DMS53 treated with DMSO at 0.1 percent for 48 hours (cell line): ENCODE results near the gene PEG3.

Experiments used
- DNase-seq: peaks from one replicate; lab custom pipeline; 2025; ENCODE audit not compliant: unreplicated experiment; lab: John Stamatoyannopoulos, UW

Gene PEG3

GRCh38 chr19:56839652-56840450 is 675 bp downstream of the PEG3 start:
- DNase-seq, result no peak

DNA sequence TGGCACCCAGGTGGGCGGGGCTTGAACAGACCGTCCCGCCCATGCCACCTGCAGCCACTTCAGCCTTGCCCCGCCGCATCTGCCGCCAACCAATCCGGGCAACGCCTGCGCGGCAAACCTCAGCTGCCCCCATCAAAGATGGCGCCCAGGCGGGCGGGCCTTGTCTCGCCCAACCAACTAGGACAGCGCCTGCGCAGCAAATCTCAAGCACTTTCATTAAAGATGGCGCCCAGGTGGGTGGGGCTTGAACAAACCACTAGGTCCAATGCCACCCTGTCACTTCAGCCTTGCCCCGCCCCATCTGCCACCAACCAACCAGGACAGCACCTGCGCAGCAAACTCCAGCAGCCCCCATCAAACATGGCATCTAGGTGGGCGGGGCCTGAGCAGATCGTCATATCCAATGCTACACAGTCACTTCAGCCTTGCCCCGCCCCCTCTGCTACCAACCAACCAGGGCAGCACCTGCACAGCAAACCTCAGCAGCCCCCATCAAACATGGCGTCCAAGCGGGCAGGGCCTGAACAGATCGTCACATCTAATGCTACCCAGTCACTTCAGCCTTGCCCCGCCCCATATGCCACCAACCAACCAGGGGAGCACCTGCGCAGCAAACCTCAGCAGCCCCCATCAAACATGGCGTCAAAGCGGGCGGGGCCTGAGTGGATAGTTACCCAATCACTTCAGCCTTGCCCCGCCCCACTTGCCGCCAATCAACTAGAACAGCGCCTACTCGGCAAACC is 1.4 kb downstream of the PEG3 start:
- DNase-seq, result no peak

DNA sequence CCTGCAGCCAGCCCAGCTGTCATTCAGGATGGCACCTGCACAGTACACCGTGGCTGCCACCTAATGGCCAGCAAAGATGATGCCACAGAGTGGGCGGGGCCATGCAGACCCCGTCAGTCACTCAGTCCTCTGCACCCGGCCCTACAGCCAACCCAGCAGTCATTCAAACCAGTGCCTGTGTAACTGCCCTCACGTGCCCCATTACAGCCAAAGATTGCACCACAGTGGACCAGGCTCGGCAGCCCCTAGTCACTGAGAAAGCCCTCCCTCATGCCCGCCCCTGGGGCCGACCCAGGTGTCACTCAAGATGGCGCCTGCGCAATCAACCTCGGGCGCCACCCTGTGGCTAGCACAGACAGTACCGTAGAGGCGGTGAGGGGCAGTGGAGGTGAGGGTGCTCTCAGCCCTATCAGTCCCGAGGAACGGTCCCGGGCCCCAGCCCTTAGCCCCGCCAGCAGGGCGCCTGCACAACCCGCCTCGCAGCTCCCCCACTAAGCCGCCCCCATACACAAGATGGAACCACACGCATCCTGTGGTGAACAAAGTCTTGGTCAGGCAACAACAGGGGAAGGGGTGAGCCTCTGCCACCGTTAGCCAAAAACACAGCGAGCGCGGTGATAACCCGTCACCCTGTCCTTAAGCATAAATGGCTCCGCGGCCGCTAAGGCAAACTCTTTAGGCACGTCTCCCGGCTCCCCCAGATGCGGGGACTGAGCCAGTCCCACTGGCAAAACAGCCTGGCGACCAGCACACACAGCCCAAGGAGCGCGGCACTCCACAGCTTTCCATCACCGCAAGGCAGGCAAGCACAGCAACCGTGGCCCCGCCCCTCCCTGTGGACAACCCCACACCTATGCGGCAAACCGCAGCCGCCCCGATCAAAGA is 2.3 kb downstream of the PEG3 start:
- no peak for DNase-seq

DNA sequence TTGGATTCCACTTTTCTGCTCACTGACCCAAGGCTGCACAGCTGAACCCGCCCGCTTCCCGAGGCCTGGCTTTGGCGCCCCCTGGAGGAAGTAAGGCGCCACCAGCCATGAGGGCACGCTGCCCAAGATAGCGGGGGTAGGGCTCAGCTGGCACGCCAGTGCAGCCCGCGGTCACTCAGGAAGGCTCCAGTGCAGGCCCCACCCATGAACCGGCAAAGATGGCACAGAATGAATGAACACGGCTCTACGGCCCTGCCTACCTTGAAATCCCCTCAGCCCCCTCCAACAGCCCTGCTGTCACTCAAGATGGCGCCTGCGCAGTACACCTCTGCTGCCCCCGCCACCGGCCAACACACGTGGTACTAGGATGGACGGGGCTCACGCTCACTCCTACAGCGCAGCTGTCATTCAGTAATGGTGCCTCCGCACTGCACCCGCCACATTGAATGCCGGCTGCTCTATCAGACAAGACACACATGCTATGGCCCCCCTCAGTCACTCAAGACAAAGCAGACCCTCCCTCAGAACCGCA is 3.0 kb downstream of the PEG3 start:
- DNase-seq, result no peak

DNA sequence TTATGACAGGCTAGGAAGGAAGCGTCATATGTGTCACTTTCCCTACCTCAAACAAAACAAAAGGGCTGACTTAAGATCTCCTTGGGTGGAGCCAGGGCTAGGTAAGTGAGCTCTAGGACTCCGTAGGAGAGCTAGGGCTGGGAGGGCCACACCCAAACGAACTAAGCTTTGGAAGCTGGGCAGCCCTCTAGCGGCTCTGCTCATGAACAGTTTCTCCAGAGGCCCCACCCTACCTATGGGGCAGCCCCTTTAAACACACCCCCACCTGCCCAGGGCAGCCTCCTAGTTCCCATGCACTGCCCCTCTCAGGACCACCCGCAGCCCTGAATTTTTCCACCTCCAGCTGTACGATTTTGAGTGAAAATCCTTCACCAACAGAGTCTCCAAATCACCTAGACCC is 3.5 kb downstream of the PEG3 start:
- no peak for DNase-seq

DNA sequence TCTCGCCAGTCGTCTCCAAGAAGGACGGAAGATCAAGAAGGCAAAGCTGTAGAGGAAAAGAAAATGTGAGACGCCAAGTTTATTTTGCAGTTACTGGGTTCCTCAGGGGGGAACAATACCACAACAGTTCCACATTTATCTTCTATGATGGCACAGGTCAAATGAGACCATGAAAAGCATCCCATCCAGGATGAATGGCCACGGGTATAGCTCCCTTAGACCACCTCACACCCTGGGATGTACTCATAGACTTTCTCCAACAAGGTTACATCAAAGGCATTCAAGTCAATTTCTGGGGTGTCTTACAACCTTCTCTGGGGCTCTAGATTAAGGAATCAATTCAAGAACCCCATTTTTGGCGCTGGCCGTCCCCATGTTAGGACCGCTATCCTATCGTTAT is 4.5 kb downstream of the PEG3 start:
- DNase-seq, result no peak

- no peak for DNase-seq
These were observed 5.1 kb downstream of the PEG3 start for GRCh38 chr19:56835401-56835800.

- DNase-seq, result no peak
These were observed 5.8 kb downstream of the PEG3 start for GRCh38 chr19:56834564-56835375.

DNA sequence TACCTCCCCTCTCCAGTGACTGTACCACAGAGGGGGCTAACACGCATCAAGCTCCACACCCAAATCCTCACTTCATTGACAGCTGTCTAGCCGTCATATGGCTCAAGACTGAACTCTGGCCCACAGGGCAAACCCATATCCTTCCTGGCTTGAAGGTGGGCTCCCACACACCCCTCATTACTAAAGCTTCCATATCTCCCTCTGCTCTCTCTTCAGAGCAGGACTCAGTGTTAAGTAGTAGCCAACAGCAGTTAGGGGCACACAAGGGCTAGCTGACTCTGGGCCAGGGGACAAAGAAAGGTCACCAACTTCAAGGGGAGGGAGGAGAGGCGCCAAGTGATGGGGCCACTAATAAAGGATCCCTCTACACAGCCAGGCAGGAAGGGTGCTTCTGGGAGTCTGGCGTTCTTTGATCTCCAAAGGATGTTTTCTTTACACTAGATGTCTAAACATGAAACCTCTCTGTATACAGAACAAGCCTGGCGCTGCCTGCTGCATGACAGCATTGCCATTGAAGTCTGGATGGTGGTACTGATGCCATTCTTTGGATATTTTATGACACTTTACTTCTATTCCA is 8.1 kb downstream of the PEG3 start:
- no peak for DNase-seq

DNA sequence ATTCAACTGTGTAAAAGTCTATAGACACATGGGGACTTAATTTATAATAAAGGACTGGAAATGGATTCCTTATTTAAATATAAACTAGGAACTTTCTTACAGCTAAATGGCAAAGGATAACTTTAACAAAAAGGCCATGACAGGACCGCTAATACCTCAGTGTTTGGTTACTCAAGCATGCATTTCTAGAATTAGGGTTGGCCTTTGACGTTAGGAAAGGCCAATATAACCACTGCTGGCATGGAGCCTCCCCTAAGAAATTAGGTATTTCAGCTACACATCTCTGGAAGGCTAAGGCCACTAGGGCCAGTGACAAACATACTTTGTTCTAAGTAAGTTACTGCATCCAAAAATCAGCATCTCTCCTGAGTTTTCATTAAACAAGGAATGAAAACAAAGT is 9.3 kb downstream of the PEG3 start:
- DNase-seq, result no peak

GRCh38 chr19:56829596-56829995 is 10.9 kb downstream of the PEG3 start:
- no peak for DNase-seq

DNA sequence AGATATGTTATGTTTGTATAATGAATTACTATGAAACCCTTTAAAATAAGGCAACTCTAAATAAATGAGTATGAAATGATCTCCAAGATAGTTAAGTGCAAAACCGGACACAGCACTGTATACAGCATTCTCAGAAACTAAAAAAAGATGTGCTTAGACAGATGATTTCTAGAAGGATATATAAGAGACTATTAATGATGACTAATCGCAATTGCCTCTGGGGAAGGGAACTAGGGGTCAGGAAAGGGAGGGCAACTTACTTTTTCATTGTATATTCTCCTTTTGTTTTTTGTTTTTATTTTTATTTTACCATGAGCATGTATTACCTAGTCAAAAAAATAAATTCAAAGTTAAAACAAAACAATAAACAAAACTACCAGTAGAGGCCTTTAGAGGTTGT is 12.8 kb downstream of the PEG3 start:
- no peak for DNase-seq

DNA sequence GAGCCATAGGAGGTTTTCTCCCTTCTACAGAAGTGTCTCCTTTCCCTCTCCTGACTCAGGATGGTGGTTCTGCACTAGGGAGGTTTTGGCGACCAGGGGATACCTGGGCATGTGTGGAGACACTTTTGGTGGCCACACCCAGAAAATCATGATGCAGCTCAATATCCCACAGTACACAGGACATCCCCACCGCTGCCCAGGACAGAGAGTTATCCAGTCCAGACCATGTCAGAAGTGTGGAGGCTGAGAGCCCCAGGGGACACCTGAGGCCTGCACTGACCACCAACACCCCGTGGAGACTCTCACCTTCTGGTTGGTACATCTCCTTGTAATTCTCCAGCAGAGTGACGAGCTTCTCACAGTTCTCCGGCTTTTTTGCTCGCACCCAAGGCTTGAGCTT is 16.6 kb downstream of the PEG3 start:
- no peak for DNase-seq

- DNase-seq, result no peak
These were observed 17.1 kb downstream of the PEG3 start for GRCh38 chr19:56823417-56823816.

DNA sequence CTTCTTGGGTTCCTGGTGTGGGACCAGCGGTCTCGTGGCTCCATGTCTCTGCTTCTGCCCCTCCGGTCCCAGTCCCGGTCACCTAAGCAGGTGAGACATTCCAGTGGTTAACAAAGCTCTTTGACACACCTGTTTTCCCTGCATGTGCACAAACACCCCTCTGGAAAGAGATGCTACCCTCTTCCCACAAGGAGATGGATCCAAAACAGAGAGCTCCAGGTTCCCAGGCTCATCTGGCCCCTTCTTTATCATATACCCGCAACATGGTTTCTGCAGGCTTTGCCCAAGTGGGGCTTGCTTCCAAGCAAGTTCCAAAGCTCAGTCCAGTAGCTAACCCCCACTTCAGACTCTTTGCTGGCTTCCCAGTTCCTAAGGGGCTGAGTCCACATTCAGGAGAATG is 17.8 kb downstream of the PEG3 start:
- DNase-seq, result no peak

DNA sequence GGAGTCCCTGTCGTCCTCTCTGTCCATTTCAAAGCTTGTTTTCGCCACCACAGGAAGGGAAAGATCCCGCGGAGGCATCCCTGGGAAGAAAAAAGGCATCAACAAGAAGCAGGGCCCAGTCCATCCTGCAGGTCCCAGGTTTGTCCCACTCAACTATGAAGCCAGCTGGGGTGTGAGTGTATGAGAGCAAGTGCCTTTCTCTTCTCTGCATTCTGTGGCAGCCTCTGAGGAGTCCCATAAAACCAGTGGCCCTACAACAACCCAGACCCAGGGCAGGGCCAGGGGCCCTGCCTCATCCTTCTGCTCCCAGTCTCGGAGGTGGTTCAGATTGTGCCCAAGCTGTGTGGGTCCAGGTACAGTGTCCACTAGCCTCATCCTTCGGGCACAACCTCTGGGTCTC is 18.9 kb downstream of the PEG3 start:
- no peak for DNase-seq

- no peak for DNase-seq
These were observed 19.3 kb downstream of the PEG3 start for GRCh38 chr19:56821209-56821608.

DNA sequence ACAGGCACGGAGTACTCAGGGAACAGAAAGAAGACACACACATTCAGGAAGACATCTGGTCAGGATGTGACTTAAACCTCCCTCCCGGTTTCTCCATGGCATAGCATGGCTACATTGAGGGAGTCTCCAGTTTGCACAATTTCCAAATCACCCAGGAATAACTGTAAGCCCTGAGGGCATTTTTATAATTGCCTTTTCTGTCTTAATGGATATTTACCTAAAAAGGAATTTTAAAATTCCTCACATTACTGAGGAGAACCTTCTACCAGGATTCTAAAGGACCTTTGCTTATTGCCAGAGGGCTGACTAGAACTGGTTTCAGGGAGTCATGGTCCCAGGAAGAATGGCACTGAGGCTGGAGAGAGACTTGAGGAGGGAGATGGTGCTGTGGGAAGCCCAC is 21.4 kb downstream of the PEG3 start:
- no peak for DNase-seq

- DNase-seq, result no peak
These were observed 25.9 kb downstream of the PEG3 start for GRCh38 chr19:56814656-56815055.

GRCh38 chr19:56813531-56813930 is 27.0 kb downstream of the PEG3 start:
- no peak for DNase-seq
